GM21576 (cell line): ENCODE measurements around the gene PTPRD.

Experiments
- ATAC-seq: cut with Tn5 transposase; IDR thresholded peaks from one replicate; pipeline ENCODE4 v1.9.1; 2021; ENCODE audit warnings: mild to moderate bottlenecking, moderate library complexity; ENCODE audit not compliant: unreplicated experiment

Gene PTPRD

DNA sequence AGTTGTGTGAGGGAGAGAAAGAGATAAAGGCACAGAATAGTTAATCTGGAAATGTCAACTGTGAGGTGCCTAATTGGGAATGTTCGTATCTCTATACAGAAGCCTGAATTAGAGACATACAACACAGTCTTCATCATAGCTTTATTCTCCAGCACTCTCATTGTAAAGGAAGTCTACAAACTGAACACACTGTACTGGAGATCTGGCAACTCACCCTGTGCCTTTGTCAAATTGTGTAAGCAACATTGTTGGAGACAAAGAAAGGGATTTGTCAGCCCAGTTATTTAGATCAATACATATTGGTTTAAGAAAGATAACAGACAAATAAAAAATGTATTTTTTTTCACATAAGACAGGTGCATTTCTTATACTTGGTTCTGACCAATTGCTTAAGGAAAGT is 1980.3 kb downstream of the PTPRD start:
- no peak for ATAC-seq

DNA sequence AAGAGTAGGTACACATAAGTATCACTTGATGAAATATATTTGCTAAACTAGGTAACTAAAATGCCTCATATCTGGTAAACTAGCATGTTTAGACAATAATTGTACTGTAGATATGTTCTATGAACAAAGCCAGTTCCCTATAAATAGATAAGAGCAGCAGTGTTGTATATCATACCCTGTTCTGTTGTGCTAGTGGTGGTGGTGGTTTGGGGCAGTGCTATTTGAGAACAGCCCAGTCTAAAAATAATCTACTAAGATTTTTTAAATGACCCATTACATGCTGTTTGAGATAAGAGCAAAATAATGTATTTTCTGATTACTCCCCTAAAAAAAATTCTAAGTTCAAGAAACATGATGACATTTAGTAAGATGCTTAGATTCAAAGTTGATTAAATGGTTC is 1984.0 kb downstream of the PTPRD start:
- no peak for ATAC-seq

DNA sequence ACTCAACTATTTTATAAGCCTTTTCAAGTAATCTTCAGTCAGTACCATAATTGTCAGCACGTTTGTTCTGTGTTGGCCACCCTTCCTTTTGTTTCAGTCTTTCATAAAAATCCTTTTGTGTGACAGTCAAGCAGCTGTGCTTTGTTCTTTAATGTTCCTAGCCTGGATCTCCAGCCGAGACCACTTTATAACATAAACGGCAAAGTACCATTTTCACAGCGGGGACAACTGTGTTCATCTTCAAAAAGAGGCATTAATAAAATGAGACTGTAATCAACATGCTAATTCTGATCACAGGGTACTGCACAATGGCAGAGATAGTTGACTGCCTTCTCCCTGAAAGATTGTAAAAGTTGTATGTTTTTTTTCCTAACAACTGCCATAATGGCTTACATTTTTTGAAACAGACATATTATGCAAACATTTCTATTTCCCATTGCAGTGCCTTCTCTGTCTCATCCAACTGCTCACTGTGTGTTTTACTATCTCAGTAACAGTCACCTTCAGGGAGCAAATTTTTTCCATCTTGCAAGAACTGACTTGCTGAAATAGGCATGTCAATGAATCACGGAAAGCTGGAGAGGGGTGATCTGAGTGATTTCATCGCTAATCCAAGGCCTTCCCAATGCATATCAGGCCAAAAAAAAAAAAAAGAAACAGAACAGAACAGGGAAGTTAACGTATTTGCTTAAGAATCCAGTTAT is 1984.7 kb downstream of the PTPRD start:
- ATAC-seq = no peak

DNA sequence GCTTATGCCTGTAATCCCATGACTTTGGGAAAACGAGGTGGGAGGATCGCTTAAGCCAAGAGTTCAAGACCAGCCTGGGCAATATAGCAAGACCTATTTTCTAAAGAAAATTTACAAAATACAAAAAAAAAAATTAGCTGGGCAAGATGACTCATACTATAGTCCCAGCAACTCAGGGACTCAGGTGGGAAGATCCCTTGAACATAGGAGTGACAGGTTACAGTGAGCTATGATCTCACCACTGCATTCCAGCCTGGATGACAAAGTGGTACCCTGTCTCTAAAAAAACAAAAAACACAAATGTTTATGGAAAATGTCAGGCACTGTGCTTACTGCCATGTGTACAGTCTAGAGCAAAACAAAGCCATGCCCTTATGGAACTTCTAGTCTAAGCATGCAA is 1989.9 kb downstream of the PTPRD start:
- no peak for ATAC-seq

DNA sequence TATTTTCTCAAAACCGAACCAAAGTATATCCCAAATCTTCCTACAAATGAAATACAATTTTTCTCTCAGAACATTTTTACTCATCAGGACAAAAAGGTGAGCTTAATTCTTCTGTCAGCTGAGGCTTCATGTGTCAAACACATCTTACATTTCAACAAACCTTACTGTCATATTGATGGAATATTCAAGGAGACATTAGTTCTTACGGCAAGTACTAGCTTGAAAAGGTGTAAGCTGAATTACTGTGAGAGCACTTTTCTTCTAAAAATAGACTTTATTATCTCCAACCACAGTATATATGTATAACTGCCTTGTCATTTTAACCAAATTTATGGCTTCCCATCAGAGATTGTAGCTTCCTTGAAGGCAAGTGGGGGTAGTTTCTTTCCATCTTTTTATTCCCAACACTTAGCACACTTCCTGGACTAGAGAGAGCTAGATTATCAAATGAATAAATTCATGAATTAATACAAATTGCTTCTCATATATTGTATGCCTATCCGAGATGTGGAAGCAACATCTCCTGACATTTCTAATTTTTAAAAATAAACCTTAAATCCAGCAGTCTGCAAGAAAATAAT is 1990.5 kb downstream of the PTPRD start:
- ATAC-seq = no peak

DNA sequence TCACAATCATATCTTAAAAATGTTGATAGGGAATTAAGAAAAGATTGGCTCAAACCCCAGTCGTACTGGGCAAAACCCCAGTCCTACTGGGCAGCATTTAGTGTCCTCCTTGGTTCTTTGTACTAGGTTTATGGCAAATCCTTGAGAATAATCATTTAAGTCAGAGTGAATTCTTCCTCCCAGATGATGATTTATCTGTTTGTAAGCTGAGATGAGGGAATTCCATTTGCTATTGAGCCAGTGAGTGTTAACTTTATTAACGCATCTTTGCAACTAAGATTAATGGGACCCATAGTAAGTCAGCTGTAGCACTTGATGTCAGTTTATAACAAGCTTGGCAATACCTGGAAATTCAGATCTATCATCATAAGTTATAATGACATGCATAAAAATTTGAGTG is 1991.4 kb downstream of the PTPRD start:
- no peak for ATAC-seq

DNA sequence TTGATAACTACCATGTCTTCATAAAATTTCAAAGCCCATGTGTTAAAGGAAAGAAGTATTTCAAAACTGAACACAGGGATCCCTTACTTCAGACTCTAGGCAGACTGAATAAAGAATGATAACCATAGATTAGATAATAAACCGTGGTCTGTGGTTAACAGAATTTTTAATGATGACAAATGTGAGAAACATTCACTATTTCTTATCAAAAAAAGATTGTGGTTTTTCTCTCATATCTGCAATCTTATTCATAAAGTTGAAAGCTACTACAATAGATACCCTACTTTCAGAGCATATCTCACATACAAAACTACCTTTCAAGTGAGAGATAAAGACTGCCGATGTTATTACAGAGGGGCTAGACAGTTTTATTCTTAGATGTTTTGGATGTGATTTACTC is 1996.4 kb downstream of the PTPRD start:
- ATAC-seq = no peak

DNA sequence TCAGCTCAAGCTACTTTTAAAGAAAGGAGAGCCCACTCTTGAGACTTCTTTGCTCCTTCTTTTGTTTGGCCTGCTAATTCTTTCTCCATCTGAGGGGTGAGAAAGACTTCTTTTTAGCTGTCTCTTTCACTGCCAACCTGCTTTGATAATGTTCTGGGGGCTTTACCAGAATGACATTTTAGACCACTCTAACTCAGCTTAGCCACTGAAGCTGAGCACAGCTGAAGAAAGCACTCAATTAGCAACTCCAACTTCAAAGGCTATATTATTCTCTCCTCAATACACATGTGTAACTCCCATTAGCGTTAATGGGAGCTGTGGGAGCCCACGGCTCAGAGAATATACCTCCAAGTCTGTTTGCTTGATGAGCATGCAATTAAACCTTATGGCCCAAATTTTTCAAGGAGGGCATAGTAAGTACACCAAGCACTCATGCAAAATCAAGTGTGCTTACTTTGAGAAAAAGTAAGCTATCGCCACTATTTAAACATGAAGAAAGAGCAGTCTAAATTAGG is 1997.8 kb downstream of the PTPRD start:
- no peak for ATAC-seq

DNA sequence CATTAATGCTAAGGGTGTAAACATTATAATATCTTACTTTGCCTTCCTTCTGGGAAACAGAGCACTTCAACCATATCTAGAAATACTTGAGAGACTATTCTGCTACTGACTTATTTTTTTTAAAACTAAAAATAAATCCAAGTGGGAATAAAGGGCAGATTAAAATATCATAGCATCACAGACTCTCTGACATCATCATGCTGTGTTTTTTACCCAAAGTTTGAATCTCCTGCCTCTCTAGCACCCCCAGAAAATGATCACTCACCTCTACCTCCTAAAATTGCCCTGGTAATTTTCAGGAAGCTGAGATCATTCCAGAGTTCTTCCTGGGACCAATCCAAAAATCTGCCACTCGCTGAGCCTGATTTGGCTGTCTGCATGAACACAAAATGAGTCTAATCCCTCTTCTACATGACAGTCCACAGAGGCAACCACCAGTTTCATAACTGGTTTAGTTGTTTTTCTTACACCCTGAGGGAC is 1999.4 kb downstream of the PTPRD start:
- no peak for ATAC-seq

DNA sequence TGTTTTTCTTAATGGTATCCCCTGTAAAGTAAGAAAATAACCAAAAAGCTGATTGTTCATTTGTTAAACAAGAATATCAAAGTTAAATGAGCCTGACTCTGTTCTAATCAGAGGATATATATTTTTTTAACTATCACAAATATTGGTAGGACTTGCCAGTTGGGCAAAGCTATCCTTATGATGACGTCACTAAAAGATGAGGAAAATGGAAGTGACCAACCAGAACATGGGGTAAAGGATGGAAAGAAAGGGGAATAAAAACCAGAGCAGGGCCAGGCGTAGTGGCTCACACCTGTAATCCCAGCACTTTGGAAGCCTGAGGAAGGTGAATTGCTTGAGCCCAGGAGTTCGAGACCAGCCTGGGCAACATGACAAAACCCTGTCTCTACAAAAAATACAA is 2001.6 kb downstream of the PTPRD start:
- ATAC-seq = no peak

DNA sequence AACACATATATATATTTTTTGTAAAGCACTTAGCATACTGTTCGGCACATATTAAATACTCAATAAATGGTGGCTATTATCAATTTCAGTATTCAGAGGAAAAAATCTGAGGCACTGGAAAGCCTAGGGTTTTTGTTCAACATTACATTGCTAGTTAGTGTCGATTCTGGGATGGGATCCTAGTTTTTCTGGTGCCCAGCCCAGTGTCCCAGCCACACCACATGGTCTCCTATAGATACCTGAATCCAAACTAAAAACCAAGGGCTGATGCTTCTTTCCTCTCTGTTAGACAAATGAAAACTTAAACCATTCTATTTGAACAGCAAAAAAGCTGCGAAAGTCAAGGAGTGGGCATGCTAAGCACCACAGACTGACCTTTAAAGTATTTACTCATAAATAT is 2002.5 kb downstream of the PTPRD start:
- no peak for ATAC-seq

DNA sequence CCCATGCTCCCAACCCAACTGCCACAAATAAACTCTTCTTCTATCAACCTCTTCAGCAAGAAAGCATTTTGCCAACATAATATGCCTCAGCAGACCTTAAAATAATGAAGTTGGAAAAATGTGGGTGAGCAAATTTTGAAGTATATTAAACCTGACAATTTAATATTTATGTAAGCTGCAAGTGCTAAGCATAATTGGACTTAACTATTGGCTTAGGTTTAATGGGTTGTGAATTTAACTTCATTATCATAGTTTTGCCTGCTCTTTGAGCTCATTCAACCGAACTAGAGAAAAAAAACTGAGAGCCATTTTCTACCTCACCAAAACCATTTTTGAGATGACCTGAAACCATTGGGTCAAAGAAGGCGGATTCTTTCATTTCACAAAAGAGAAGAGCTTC is 2007.7 kb downstream of the PTPRD start:
- no peak for ATAC-seq

DNA sequence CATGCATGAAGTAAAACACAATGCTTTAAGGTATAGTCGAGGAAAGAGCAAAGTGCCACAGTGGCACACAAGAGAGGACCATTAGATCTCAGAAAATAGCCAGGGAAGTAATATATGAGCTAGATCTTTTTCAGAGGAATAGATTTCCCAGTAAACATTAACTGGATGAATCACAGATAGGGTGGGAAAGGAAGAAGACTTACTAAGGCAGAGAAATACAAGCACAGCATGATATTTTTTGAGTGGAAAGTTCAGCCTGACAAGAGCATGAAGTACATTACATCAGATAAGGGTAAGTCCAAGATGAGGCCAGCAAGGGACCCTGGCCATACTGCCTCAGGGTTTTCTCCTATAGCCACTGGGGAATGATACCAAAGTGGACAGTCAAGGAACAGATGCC is 2008.6 kb downstream of the PTPRD start:
- no peak for ATAC-seq

DNA sequence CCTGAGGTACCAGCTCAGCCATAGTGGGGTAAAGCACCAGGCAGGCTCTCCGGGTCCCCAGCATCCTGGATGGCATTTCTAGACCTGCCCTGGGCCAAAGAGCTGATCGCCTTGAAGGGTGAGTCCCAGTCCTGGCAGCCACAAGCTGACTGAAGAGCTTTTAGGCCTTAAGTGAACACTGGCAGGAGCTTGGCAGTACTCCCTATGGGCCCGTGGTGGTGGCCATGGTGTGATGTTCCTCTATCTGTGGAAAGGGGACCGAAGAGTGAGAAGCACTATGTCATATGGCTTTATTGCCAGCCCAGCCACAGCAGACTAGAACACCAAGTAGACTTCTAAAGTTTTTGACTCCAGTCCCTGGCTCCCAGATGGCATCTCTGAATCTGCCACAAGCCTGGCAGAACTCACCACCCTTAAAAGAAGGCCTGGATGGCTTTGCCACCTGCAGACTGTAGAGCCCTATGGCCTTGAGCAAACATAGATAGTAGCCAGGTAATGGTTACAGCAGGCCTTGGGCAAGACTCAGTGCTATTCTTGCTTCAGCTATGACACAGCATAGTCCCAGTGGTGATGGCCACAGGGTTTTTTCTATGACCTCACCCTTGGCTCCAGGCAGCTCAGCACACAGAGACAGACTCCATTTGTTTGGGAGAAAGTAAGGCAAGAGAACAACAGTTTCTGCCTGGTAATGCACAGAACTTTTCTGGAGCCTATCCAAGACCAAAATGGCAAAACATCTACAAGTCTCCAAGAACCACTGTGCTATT is 2011.7 kb downstream of the PTPRD start:
- no peak for ATAC-seq

DNA sequence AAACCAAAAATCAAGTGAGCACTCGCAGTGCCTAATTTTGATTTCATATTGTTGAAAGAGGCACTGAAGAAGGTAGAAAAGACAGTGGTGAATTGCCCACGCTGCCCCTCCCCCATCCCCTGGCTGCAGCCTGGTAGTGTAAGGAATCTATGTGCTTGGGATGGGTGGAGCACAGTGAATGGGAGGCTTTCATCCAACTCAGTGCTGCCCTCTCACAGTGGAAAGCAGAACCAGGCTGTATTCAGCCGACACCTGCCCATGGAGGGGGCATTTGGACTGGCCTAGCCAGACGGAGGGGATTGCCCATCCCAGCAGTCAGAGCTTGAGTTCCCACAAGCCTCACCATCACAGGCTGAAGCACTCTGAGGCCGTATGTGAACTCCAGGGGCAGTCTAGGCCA is 2012.9 kb downstream of the PTPRD start:
- no peak for ATAC-seq

DNA sequence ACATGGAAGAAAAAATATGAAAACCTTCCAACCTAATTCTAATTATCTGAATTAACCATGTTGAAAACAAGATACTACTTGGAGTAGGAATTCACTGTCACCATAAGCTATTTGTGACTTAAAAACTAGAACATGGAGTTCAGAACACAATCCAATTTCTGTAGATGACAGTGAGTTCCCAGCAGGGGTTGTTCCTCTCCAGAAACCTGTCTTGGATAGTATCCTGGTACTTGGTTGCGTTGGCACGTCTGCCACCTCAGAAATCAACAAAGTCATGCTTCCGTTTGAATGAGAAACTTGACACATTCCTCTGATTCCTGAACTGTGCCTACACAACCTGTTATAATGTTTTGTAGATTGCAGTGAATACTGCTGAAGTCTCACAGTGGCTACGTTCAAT is 2023.3 kb downstream of the PTPRD start:
- ATAC-seq = no peak

DNA sequence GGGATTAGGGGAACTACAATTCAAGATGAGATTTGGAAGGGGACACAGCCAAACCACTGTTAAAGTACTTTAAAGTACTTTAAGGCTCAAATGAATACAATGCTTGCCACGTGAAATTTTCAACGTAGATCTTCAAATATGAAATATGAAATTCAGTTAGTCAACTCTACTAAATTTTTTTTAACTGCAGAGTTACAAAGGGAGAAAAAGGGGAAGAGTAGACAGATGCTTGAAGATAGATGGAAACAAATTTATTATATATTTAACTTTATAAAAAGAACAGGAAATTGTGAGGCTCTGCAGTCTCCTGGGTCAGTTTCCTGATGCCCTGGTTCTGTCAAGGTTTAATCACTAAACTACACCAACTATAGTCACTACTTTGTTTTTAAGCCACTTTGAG is 2027.8 kb downstream of the PTPRD start:
- no peak for ATAC-seq

DNA sequence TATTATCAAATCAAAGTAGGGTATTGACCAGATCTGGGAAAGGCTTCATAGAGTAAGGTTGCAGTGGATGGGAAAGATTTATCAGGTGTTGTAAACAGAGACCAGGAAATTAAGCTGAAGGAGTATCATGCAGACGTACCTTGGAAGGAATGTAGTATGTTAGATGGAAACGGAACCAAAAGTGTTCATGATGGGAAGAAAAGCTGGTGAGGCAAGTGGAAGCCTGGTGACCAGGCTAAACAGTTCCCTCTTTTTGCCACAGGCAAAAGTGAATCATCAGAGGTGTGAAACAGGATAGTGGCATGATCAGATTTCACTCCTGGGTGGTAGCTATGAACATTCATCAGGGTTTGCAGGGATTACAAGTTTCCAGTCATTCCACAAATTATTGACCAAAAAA is 2033.1 kb downstream of the PTPRD start:
- no peak for ATAC-seq

DNA sequence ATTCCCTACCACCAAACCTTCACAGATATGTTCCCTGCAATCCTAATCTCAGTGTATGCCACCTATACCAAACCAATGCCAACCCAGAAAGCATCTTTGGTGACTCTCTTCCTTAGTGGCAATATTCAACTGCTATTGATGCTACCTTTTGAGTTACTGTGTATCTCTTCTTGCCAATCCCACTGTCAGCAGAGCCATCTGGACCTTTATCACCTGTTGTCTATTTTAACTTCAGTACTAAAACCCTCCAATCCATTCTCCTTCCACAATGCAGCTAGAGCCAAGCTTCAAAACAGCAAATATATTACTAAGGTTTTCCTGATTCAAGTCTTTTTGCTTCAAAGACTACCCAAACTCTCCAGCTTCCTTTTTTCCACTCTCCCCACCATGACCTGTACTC is 2036.1 kb downstream of the PTPRD start:
- no peak for ATAC-seq

DNA sequence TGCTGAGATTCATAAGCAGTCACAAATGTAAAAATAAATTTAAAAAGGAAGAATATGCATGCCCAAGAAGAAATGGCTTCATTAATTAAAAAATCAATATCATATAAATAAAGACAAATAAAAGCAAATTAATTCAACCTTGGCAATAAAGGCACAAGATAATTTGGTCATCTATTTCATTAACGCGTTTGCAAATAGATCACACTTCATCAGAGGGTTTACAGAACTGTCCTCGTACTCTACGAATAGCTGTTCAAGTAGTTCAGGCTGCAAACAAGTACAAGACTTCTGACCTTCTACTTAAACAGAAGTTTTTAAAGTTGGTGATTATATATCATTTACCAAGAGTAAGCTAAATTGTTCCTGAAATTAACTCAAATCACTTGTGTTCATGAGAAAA is 2038.0 kb downstream of the PTPRD start:
- ATAC-seq = no peak

DNA sequence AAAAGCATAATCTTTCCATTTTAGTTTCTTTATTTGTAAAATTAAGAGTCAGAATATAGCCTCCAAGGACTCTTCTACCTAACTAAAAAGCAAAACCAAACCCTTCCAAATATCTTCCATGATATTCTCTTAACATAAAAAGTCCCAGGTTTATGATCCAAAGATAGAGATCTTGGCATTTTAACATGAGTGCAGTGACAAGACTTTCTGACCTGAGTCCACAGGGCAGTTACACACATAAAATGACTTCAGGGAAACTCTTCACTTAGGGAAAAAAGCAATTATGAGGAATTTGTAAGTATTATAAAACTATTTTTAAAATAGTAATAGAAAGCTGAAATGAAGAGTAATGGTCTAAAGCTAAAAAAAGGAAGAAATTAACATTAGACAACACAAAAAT is 2040.6 kb downstream of the PTPRD start:
- ATAC-seq = no peak

DNA sequence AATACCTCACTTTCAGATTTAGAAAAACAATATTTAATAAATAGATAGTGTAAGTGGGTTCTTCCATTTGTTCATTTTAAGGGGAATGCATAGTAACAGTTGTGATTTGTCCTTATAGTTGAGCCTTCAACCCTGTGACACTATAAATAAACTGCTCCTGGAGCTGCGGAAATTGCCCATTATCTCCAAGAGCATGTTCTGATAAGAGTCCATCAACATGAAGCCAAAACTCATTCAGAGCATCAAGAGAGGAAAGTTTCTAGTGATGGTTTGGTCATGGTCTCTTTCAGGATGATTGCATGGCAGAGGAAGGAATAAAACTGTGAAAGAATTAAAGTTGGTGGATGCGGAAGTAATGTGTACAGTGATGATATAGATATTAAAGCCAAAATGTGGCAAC is 2041.2 kb downstream of the PTPRD start:
- ATAC-seq = no peak
